ENCODE results near the gene HNRNPL.

HNRNPL gene

DNA sequence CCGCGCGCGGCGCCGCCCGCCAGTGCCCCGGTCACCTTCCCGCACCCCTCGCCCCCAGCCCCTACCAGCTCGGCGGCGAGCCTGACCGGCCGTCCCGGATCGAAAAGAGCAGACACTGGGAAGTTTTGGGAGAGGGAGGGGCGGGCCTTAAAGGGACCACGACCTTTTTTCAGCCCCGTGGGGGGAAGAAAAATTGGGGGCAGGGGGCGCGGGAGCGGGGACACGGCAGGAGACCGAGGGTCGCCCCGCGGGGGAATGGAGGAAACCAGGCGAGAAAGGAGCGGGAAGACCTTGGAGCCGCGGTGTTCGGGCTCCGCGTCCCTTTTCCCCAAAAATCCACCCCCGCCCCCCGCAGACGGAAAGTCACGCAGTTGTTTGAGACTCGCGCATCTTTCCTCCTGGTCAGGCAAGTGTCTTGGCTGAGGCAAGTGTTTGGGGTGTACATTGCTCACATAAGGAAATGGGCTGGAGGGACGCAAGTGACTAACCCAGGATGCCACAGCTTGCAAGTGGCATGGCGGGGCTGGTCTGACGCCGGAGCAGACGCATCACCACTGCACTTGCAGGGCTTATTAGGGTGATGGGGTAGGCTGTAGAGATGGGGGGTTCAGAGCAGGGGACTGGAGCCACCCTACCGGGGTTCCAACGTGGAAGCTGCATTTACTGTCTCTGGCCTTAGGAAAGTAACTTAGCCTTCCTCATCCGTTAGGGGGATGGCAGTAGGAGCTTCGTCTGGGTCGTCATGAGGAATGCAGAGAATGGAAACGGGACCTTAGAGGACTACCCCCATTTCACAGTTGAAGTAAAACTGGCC lies 2.7 kb upstream of the HNRNPL start:
- H2AFZ ChIP-seq (ENCODE audit: low read length): peak overlapping the region; percentile 40
- peak overlapping the region; percentile 90 for H3K4me2 ChIP-seq (ENCODE audit: low read depth, low read length)
- TF ChIP-seq EZH2 (optimal IDR thresholded peaks at IDR 0.05; ENCODE audit: low read depth, low read length): no peak
- TF ChIP-seq, protein P1, sequence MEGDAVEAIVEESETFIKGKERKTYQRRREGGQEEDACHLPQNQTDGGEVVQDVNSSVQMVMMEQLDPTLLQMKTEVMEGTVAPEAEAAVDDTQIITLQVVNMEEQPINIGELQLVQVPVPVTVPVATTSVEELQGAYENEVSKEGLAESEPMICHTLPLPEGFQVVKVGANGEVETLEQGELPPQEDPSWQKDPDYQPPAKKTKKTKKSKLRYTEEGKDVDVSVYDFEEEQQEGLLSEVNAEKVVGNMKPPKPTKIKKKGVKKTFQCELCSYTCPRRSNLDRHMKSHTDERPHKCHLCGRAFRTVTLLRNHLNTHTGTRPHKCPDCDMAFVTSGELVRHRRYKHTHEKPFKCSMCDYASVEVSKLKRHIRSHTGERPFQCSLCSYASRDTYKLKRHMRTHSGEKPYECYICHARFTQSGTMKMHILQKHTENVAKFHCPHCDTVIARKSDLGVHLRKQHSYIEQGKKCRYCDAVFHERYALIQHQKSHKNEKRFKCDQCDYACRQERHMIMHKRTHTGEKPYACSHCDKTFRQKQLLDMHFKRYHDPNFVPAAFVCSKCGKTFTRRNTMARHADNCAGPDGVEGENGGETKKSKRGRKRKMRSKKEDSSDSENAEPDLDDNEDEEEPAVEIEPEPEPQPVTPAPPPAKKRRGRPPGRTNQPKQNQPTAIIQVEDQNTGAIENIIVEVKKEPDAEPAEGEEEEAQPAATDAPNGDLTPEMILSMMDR (IDR thresholded peaks at IDR 0.05; ENCODE audit: low read length): no peak
- TF ChIP-seq EZH2phosphoT487 (IDR thresholded peaks at IDR 0.05; ENCODE audit: low read length): no peak
- H3K27ac ChIP-seq (ENCODE audit: low read length): peak overlapping the region; percentile 96
- H3K79me2 ChIP-seq (ENCODE audit: low read length): peaks cover 35% of the 10 kb centered on the region
- peaks cover 19% of the 10 kb centered on the region for H3F3A ChIP-seq (ENCODE audit: insufficient read depth, low read length)
- no peaks in the 10 kb centered on the region for H3K36me3 ChIP-seq (replicated peaks; ENCODE audit: insufficient read depth, low read length)
- H4K20me1 ChIP-seq (ENCODE audit: insufficient read depth, low read length): peaks cover 3% of the 10 kb centered on the region; the same call in 1 of the 2 replicates
- DNase-seq: peak; percentile 64
- H3K9ac ChIP-seq (ENCODE audit: low read length): peak overlapping the region; percentile 99
- no peaks in the 10 kb centered on the region for H3K9me2 ChIP-seq (replicated peaks; ENCODE audit: insufficient read depth, low read length)
- H3K4me3 ChIP-seq (ENCODE audit: low read length): peak overlapping the region; percentile 68
- no peaks in the 10 kb centered on the region for H3K9me3 ChIP-seq (replicated peaks; ENCODE audit: insufficient read depth, low read length)
- H3K4me1 ChIP-seq (ENCODE audit: low read length): peaks cover 17% of the 10 kb centered on the region
- H3K27me3 ChIP-seq (replicated peaks; ENCODE audit: insufficient read depth, low read length): no peaks in the 10 kb centered on the region

DNA sequence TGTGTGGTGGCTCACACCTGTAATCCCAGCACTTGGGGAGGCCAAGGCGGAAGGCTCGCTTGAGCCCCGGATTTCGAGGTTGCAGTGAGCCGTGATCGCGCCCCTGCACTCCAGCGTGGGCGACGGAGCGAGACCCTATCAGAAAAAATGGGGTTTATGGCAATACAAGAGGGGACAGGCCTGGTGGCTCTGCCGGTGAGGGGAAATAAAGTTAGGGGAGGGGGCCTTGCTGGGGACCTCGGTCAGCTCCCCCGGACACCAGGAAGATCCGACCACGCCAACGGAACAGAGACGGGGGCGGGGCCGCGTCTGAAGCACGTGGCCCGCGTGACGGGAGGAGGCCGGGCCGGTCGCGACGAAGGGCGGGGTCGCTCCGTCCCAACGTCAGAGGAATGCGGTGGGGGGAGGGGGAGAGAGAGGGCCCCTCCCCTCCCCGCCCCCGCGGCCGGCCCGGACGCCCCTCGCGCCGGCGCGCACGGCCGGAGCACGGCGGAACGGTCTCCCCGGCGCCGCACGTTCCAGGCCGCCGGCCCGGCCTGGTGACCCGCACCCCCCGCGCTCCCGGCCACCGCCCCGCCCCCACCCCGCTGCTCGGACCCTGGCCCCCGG lies 1.9 kb upstream of the HNRNPL start:
- TF ChIP-seq EZH2phosphoT487 (IDR thresholded peaks at IDR 0.05; ENCODE audit: low read length) (no peak), EZH2 (optimal IDR thresholded peaks at IDR 0.05; ENCODE audit: low read depth, low read length) (no peak)
- TF ChIP-seq, protein P1 (IDR thresholded peaks at IDR 0.05; ENCODE audit: low read length): no peak
- H2AFZ ChIP-seq (ENCODE audit: low read length): peak overlapping the region; percentile 68
- H3K9me2 ChIP-seq (replicated peaks; ENCODE audit: insufficient read depth, low read length): no peaks in the 10 kb centered on the region
- 0 out of 2 replicates have a peak, but pooled peaks cover 5% of the 10 kb centered on the region for H3K36me3 ChIP-seq (replicated peaks; ENCODE audit: insufficient read depth, low read length)
- peaks cover 3% of the 10 kb centered on the region; the same call in 1 of the 2 replicates for H4K20me1 ChIP-seq (ENCODE audit: insufficient read depth, low read length)
- peak overlapping the region; percentile 96 for H3K27ac ChIP-seq (ENCODE audit: low read length)
- peaks cover 16% of the 10 kb centered on the region for H3F3A ChIP-seq (ENCODE audit: insufficient read depth, low read length)
- peak overlapping the region; percentile 99 for H3K9ac ChIP-seq (ENCODE audit: low read length)
- peaks cover 42% of the 10 kb centered on the region for H3K79me2 ChIP-seq (ENCODE audit: low read length)
- H3K27me3 ChIP-seq (replicated peaks; ENCODE audit: insufficient read depth, low read length): no peaks in the 10 kb centered on the region
- H3K4me3 ChIP-seq (ENCODE audit: low read length): peak overlapping the region; percentile 68
- peak; percentile 95 for DNase-seq
- H3K4me2 ChIP-seq (ENCODE audit: low read depth, low read length): peak overlapping the region; percentile 99
- peaks cover 12% of the 10 kb centered on the region for H3K4me1 ChIP-seq (ENCODE audit: low read length)
- H3K9me3 ChIP-seq (replicated peaks; ENCODE audit: insufficient read depth, low read length): no peaks in the 10 kb centered on the region

DNA sequence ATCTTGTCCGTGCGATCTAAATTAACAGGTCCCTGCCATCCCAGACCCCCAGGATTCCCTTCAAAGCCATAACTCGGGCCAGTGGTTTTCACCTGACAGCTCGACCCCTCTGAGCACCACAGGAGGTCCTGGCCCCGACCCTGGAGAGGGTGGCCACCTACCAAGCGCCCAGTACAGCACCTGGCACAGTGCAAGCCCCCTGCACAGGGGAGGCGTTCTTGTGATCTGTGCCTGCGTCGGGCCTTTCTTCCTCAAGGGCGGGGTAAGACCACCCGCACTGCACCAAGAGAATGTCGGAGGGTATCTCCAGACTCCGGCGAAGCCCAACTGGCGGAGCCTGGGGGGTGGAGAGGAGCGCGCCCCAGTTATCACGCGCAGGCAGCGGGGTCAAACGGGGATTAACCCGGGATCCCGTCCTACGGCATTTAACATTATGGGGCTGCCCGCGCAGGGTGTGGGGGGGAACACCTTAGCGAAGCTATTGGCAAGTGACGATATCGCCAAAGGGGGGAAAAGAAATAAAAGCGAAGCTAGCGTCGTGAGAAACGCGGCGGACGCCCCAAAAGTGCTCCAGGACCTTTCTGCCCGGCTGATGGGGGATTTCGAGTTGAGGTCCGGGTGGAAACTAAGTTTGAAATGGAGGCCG lies 1.3 kb upstream of the HNRNPL start:
- peaks cover 10% of the 10 kb centered on the region for H3K36me3 ChIP-seq (replicated peaks; ENCODE audit: insufficient read depth, low read length)
- peak overlapping the region; percentile 68 for H2AFZ ChIP-seq (ENCODE audit: low read length)
- no peaks in the 10 kb centered on the region for H3K9me3 ChIP-seq (replicated peaks; ENCODE audit: insufficient read depth, low read length)

More for the DNA sequence above, 1.3 kb upstream of the HNRNPL start:
- Histone ChIP-seq H3K9ac (ENCODE audit: low read length) (peak overlapping the region; percentile 82), H4K20me1 (ENCODE audit: insufficient read depth, low read length) (peaks cover 3% of the 10 kb centered on the region; the same call in 1 of the 2 replicates), H3K27me3 (replicated peaks; ENCODE audit: insufficient read depth, low read length) (no peaks in the 10 kb centered on the region), H3K4me1 (ENCODE audit: low read length) (peaks cover 11% of the 10 kb centered on the region), H3K9me2 (replicated peaks; ENCODE audit: insufficient read depth, low read length) (no peaks in the 10 kb centered on the region), H3K27ac (ENCODE audit: low read length) (peak overlapping the region; percentile 93), H3K4me2 (ENCODE audit: low read depth, low read length) (peak overlapping the region; percentile 99), H3F3A (ENCODE audit: insufficient read depth, low read length) (peaks cover 17% of the 10 kb centered on the region), H3K4me3 (ENCODE audit: low read length) (peak overlapping the region; percentile 67), H3K79me2 (ENCODE audit: low read length) (peaks cover 48% of the 10 kb centered on the region)
- TF ChIP-seq EZH2 (optimal IDR thresholded peaks at IDR 0.05; ENCODE audit: low read depth, low read length): no peak
- TF ChIP-seq EZH2phosphoT487 (IDR thresholded peaks at IDR 0.05; ENCODE audit: low read length): no peak
- TF ChIP-seq, protein P1 (IDR thresholded peaks at IDR 0.05; ENCODE audit: low read length): no peak
- DNase-seq: no peak
